ENCODE measurements around the gene OR7A5.

GRCh38 chr19:14814982-14815652 is 19.9 kb downstream of the OR7A5 start:
- no peak for TF ChIP-seq CTCF (IDR thresholded peaks at IDR 0.05)
- TF ChIP-seq MAX (IDR thresholded peaks at IDR 0.05; ENCODE audit: low read depth), result no peak
- no peak for TF ChIP-seq IRF3 (IDR thresholded peaks at IDR 0.05; ENCODE audit: low read depth, low read length)
- no peak for TF ChIP-seq POLR2AphosphoS5 (IDR thresholded peaks at IDR 0.05; ENCODE audit: low read depth, low read length)
- TF ChIP-seq RFX5 (IDR thresholded peaks at IDR 0.05; ENCODE audit: low read length), result no peak
- no peak for TF ChIP-seq NRF1 (IDR thresholded peaks at IDR 0.05; ENCODE audit: low read depth, low read length)
- no peak for TF ChIP-seq FOXJ3 (CRISPR knock-in tag; IDR thresholded peaks at IDR 0.05)
